ENCODE measurements around the gene AXIN2. TPM values are rescaled to one million over a fixed set of nuclear protein-coding genes. Genes with fewer than 3 reads are reported as not detected.

Gene AXIN2
- total RNA-seq, 4 donors from 2014 or later = 8.2 to 65.1 (median 42.0) TPM

DNA sequence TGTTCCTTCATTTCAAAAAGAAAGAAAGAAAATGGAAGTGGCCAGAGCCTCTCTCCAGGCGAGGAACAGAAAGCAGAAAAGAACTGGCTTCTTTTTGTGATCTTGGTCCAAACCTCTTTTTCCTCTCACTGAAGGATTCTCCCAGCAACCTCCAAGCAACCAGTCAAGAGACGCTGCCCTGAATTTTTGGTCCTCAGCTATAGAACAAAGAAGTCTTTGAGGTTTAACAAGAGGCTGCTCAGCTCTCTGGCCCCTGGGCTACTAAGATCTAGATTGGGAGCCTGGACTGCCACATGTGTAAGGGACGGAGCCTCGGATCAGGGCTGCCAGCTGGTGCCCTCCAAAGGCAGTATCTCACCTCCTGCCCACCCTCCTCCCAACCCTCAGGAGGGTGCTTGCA lies 62.6 kb downstream of the AXIN2 start:
- H3K36me3 ChIP-seq = no peaks in the 10 kb centered on the region

DNA sequence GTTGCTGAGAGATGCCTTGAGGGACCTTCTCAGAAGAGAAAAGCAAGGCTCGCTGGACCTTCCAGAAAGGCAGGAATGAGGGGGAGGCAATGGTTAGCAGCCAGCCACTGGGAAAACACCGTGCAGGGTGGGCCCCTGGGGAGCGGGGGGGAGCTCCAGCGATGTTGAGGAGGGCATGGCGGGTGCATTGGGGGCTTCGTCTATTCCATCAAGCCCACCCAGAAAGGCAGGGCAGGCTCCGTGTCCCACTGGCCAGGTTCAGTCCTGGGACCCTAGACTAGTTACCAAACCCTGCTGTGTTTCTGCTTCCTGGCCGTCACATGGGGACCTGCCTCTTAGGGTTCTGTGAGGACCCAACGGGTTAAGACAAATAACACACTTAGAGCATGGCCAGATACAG lies 64.6 kb downstream of the AXIN2 start:
- intact Hi-C loops (cut with DNase I; ENCODE audit: low total_unique reads) = no loop called here
- no peaks in the 10 kb centered on the region for H3K9me3 ChIP-seq
- H3K27me3 ChIP-seq = no peaks in the 10 kb centered on the region

More for the DNA sequence above, 62.6 kb downstream of the AXIN2 start:
- no peaks in the 10 kb centered on the region for H3K27me3 ChIP-seq
- H3K27ac ChIP-seq = no peak overlapping the region
- TF ChIP-seq CTCF (IDR thresholded peaks at IDR 0.05) (no peak), POLR2A (IDR thresholded peaks at IDR 0.05) (no peak)
- no peak for DNase-seq
- no peak overlapping the region for H3K4me3 ChIP-seq
- no peaks in the 10 kb centered on the region for H3K9me3 ChIP-seq
- intact Hi-C loops (cut with DNase I; ENCODE audit: low total_unique reads) = no loop called here
- H3K4me1 ChIP-seq = no peaks in the 10 kb centered on the region

GRCh38 chr17:65495122-65496055 lies 66.1 kb downstream of the AXIN2 start:
- no peaks in the 10 kb centered on the region for H3K36me3 ChIP-seq
- no peak overlapping the region for H3K4me3 ChIP-seq
- DNase-seq = no peak
- TF ChIP-seq CTCF (IDR thresholded peaks at IDR 0.05) = no peak
- TF ChIP-seq POLR2A (IDR thresholded peaks at IDR 0.05) = no peak
- H3K4me1 ChIP-seq = no peaks in the 10 kb centered on the region
- no peaks in the 10 kb centered on the region for H3K27me3 ChIP-seq
- no peak overlapping the region for H3K27ac ChIP-seq
- intact Hi-C loops (cut with DNase I; ENCODE audit: low total_unique reads) = no loop called here
- no peaks in the 10 kb centered on the region for H3K9me3 ChIP-seq

More for the DNA sequence above, 64.6 kb downstream of the AXIN2 start:
- TF ChIP-seq CTCF (IDR thresholded peaks at IDR 0.05) = no peak
- TF ChIP-seq POLR2A (IDR thresholded peaks at IDR 0.05) = no peak
- no peak overlapping the region for H3K4me3 ChIP-seq
- no peak overlapping the region for H3K27ac ChIP-seq
- DNase-seq = no peak
- no peaks in the 10 kb centered on the region for H3K36me3 ChIP-seq
- H3K4me1 ChIP-seq = no peaks in the 10 kb centered on the region

GRCh38 chr17:65489413-65490155 lies 71.9 kb downstream of the AXIN2 start:
- intact Hi-C loops (cut with DNase I; ENCODE audit: low total_unique reads) = no loop called here
- Histone ChIP-seq H3K4me1 (no peaks in the 10 kb centered on the region), H3K9me3 (no peaks in the 10 kb centered on the region), H3K4me3 (no peak overlapping the region), H3K27ac (no peak overlapping the region), H3K36me3 (no peaks in the 10 kb centered on the region), H3K27me3 (no peaks in the 10 kb centered on the region)
- no peak for DNase-seq
- TF ChIP-seq CTCF (IDR thresholded peaks at IDR 0.05) (no peak), POLR2A (IDR thresholded peaks at IDR 0.05) (no peak)

- H3K9me3 ChIP-seq = no peaks in the 10 kb centered on the region
- DNase-seq = no peak
- intact Hi-C loops (cut with DNase I; ENCODE audit: low total_unique reads) = no loop called here
- H3K4me1 ChIP-seq = no peaks in the 10 kb centered on the region
- no peaks in the 10 kb centered on the region for H3K36me3 ChIP-seq
- no peaks in the 10 kb centered on the region for H3K27me3 ChIP-seq
- no peak overlapping the region for H3K27ac ChIP-seq
- TF ChIP-seq POLR2A (IDR thresholded peaks at IDR 0.05) (no peak), CTCF (IDR thresholded peaks at IDR 0.05) (no peak)
- no peak overlapping the region for H3K4me3 ChIP-seq
These were observed 72.8 kb downstream of the AXIN2 start for GRCh38 chr17:65488665-65489064.
